CD4-positive, alpha-beta T cell treated with Interleukin-15 for 4 hours (primary cell): ENCODE measurements around the gene ADAMTS3.
"Not testable (repeated sequence)": the region's sequence is repeated elsewhere in the genome, so short reads cannot be mapped to it uniquely, and the experiment has no call there.

Experiments used
- DNase-seq: peaks from one replicate; pipeline ENCODE4 v3.0.0-alpha.2; 2020; ENCODE audit warnings: low spot score

ADAMTS3 gene

DNA sequence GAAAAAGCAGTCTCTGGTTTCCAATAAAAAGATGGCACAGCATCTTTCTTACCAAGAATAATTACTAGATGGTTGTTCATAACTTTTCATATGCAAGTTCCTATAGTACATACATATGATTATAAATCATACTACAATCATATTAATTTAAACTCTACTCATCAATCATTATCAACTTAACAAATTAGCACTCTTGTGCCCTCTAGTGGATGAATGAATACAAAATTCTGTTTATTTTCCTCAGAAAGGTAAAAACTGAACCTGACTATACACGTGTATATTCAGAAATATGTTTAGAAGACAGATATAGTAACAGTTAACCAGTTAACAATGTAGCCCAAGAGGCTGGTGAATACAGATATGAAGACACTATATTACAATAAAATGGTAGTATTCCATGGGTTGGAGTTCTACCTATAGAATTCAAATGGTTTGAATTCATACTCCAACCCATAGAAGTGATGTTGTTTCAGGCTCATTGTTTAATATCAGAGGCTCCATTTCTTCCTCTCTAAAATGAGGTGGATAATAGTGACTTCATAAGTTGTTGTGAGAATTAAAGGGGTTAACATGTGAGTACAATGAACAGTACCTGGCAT is 100.0 kb downstream of the ADAMTS3 start:
- DNase-seq: no peak

DNA sequence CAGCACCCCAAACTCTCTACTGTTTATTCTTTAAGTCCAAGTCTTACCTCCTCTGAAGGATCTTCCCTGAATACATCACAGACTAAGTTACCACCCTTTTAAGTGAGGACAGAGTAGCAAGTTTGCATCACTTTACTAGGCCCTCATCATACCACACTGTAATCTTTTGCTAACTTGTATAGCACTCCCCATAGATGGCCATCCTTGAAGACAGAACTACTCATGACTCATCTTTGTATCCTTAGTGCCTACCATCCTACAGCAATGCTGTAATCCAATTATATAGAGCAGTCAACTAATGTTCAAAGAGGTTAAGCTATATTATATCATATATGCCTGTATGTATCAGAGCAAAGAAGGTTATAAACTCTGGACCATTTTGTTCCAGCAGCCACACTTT is 101.4 kb downstream of the ADAMTS3 start:
- no peak for DNase-seq

DNA sequence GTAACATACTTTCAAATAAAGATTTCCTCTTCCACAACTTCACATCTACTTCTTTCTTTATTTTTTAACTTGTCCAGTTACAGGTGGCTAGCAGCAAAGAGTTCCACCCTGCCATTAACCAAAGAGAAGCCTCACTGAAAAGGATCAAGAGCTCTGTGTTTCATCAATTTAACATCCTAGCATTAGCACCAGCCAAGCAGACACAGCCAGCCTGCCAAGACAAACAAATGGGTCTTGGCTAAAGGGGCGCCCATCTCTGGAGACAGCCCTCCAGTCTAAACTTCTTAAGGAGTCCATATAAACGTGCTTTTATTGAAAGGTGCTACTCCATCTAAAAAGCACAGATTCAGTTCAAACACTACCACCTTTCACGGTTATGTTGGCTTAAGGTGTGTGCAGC is 105.3 kb downstream of the ADAMTS3 start:
- DNase-seq: no peak

DNA sequence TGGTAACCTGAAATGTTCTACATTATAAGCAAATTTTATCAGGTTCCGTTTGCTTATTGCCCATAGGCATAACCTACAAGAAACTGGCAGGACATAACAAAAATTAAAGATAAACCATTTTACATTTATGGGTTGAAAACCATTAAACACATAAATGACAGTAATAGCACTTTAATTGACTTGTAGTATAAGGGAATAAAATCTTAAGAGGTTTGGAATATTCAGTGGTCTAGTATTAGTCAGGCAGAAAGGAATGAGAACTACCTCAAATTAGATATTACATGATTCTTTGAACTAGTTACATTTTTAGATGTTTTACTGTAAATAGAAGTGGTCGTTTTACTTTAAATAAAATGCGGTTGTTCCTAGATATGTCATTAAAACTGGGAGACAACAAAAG is 111.9 kb downstream of the ADAMTS3 start:
- no peak for DNase-seq

DNA sequence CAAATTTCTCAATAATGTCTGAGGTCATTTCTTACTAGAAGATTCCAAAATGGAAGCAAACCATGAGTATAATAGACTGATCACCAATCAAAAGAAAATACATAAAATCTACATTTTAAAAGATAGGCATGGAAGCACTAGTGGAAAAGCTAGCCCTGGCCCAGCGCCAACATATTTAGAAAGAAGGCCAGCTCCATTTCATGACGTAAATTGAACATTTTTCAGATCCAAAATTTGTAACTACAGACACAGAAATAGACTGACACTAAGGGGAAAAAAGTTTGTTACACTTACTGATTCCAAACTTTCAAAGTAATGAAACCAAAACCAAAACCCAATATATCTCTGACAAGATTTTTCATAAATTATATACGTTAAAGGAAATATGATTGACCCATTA is 117.7 kb downstream of the ADAMTS3 start:
- DNase-seq: no peak

DNA sequence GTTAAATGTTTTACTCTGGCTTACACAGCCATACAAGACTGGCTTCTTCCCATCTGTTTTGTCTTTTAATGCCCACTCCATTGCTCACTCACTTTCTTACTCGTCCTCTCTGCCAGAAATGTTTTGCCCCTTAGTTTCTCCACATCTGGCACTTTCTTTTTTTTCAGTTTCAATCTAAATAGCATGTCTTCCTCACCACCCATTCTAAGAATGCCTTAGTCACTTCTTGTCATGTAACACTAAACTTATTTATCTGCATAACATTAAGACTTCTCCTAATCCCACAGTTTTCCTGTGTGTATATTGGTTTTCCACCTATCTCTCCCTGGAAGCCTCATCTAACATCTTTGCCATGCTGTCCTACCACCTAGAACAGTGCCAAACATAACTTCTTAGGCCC is 119.3 kb downstream of the ADAMTS3 start:
- no peak for DNase-seq

DNA sequence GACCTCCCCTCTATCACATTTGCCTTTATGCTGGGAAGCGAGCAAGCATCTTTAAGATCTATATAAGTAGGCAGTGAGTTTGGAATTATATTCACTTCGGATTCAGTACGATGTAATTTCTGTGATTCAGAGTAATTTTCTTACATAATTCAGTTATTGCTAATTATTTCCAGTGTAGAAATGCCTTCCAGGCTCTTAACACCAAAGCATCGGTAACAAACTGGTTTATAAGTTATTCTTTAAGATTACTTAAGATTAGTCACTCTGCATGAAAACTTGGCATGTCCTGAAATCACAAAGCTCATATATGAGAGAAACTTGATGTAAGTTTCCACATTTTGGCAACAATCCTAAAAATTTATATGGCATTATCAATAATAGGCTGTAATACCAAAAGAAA is 120.8 kb downstream of the ADAMTS3 start:
- no peak for DNase-seq

DNA sequence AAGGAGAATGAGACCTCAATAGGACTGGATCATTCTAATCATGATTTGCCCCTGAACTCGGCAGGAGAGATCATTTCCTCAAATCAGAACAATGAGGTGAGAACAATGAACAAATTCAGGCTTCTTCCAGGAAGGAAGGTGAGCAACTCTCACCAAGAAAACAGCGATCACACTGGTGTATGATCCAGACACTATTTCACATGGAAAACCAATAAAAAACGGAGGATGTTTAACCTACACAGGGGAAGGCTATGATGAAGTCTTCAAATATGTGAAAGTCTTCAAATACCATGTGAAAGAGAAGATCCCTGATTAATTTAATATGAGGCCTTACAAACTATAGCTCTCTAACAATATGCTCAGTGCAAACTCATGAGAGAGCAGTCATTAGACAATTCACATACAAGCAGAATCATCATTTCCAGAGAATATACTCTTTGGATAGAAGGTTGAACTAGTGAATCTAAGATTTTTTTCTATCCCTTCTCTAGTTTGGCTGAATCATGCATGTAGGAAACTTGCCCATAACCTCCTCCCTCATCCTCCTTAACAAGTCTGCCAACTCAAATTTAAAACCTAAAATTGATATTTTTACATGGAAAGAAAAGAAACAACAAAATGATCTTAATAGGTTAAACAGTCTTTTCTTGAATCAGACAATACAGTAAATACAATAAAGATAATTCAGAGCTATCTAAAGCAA is 122.5 kb downstream of the ADAMTS3 start:
- no peak for DNase-seq

DNA sequence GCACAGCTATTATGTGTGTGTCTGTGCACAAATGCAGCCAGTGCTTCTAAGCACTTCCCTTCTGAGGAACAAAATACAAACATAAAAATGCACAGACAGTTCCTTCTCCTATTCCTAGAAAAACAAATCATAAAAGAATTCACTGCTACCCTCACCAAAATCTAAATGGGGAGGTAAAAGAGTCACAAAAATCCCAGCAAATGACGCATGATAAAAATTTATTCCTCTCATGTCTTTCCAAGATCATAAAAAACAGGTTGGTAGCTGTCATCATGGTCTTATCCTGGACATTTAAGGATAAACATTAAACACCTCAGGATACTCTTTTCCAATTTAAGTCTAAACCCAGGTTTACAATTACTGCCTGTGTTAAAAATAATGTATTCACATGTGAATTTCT is 124.9 kb downstream of the ADAMTS3 start:
- no peak for DNase-seq

DNA sequence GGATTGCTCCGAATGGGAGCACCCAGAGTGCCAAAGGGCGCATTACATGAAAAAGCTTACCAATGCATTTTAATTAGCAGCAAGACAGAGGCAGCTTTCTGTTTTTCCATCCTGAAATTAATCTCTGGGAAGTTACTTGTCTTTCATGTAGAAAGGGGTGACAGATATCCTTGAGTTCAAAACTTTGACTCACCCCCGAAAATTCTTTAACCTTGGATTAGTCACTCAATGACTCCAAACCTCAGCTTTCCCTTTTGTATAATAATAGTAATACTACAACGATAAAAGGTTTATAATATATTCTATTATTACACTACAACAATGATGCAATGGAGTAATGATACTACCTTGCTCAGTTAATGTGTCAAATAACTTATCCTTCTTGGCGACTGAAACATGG is 126.3 kb downstream of the ADAMTS3 start:
- DNase-seq: no peak

DNA sequence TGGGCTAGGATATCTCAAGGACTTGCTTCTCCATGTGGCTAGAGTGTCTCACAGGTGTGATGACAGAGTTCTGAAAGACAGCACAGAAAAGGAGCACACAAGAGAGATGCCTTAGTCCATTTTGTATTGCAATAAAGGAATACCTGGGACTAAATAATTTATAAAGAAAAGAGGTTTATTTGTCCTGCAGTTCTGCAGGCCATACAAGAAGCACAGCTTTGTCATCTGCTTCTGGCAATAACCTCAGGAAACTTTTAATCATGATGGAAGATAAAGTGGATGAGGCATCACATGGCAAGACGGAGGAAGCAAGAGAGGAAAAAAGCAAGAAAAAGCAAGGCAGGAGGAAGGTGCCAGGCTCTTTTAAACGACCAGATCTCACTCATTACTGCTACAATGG is 126.9 kb downstream of the ADAMTS3 start:
- DNase-seq: no peak

DNA sequence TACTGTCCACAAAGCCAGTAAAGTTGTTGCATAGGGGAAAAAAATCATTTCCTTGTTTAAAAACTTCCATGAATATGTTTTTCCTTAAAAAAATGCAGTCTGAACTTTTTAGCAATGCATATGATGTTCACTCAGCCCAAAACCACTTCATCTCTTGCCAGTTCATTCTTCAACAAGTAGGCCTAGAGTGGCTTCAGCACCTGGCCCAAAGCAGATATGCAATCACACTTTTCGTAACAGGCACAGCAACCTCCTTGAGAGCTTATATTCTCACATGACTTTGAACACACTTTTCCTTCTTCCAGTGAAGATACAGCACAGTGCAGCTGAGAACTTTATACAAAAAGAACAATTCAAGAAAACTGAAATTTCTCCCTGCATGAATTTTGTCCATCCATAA is 128.6 kb downstream of the ADAMTS3 start:
- DNase-seq: no peak

DNA sequence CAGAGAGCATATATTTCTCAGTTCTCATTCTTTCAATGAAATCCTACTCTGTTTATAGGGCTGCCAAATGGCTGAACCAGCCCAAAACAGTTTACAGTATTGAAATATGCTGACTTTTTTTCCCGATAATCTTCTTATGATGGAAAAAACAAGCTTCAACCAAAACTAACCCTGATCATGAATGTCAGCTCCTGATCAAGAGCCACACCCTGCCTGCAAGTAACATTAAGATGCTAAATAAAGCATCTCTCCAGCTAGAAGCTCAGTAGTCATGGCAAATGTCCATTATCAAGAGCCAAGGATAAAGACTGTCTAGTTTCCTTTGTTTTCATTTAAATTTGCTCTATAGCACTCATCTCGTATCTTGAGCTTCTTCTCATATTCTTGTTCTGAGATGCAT is 136.0 kb downstream of the ADAMTS3 start:
- no peak for DNase-seq

DNA sequence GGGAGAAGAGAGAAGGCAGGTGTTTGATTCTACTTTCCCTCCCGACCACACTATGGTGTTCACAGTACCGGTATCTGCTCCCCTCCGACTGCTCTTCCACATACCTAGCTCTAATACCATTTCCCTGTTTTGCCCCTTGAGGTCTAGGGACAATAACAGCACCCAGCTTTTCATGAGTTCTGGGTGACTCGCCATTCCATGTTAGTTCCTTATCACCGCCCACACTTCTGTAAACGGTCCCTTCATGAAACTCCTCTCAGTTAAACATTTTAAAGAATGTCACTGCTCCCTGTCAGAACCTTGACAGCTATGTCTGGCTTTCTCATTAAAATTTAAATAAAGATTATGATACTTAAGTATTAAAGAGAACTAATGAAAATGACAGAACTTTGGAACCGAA is 136.7 kb downstream of the ADAMTS3 start:
- DNase-seq: no peak

DNA sequence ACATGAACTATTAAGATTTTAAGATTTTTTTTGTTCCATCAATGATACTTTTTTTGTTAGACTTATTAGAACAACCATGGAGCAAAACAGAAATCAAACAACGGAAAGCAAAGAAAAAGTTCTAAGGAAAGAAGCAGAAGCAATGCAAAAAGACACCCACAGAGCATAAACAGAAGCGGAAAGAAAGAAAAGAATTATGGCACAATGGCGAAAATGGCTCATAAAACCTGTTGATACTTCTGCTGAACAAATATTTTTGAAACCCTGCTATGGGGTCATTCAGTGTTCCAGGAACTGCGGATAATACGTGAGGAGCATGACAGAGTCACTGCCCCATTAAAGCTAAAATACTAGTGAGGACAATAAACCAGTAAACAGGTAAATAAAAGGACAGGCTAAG is 138.0 kb downstream of the ADAMTS3 start:
- no peak for DNase-seq

DNA sequence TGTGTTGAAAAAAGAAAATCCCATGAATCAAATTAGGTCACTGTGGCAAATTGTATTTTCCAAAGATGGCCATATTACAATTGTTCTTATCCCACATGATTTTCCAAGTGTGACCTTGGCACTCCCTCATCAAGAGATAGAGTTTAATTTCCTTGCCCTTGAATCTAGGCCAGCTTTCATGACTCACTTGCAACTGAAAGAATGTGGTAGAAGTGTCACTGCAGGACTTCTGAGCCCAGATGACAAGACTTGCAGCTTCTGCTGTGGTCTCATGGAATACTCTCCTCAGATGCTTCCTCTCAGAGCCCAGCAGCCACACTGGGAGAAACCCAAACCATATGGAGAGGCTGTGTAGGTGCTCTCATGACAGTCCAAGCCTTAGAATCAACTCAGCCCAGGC is 139.0 kb downstream of the ADAMTS3 start:
- DNase-seq: no peak

DNA sequence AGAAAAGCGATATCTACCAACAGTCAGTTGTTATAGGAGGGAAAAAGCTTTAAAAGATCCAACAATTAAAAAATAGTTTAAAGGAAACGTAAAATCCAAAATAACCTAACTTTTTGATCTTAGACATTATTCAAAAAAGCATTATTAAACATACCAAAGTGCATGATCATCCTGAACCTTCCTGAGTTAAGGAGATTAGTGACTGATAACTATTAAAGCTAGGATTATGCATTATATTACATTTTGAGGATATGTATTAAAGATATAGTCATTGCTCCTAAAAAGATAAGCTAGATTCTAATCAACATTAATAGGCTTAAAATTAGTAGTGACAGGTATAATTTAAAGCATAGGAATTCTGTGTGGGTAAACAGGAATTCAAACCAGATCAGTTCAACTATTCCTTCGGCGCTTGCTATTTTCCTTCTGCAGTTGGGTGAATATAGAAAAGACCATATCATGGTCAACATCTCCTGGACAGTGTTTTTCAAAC is 139.6 kb downstream of the ADAMTS3 start:
- no peak for DNase-seq

DNA sequence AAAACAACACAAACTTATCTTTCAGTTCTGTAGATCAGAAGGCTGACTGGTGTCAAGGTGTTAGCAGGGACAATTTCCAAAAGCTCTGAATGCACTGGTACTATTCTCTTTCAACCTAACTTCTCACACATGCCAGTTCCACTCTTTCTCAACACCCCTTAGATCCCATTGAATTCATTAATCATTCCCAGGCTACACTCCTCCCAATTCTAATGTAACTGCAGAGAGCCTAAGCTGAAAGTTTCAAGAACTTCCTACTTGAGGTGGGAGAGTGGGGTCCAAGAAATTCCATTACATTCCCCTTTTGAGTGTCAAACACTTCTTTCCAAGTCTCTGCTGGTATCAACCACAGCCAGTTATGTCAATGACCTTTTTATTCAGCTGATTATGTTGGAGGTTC is 142.0 kb downstream of the ADAMTS3 start:
- no peak for DNase-seq

DNA sequence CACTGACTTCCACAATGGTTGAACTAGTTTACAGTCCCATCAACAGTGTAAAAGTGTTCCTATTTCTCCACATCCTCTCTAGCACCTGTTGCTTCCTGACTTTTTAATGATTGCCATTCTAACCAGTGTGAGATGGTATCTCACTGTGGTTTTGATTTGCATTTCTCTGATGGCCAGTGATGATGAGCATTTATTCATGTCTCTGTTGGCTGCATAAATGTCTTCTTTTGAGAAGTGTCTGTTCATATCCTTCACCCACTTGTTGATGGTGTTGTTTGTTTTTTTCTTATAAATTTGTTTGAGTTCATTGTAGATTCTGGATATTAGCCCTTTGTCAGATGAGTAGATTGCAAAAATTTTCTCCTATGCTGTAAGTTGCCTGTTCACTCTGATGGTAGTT is 143.1 kb downstream of the ADAMTS3 start:
- not testable (repeated sequence) for DNase-seq

DNA sequence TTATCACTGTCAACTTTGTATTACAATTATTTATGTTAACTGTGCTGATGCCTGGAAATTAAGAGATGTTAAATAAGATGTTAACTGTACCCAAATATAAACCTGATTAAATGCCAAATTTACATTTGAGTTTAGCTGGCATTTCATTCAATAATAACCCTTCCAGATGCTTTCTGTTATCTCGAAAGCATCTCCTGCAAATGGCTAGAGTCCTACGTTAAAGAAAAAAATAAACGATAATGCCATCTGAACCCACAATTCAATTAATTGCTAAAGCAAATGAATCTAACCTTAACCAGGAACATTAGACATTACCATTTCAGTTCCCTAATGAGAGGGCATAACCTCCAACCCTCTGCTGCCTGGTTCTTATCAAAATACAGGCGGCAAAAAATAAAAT is 145.0 kb downstream of the ADAMTS3 start:
- DNase-seq: no peak

DNA sequence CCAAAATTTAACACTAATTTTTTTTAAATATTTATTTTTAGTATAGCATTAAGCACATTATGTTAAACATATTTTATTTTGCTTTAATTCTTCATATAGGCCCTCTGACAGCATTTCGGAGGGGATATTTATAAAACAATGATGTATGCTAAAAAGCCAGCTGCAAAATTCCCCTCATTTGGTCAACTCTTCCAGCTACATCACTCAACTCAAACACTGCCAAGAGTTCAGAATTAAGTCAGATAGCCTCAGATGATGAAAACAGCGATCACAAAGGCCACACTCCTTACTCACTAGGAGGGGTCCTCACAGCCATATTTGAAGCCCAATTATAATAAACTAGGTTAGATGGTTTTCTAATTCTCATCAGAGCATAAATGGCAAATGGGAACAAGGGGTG is 146.6 kb downstream of the ADAMTS3 start:
- DNase-seq: no peak

DNA sequence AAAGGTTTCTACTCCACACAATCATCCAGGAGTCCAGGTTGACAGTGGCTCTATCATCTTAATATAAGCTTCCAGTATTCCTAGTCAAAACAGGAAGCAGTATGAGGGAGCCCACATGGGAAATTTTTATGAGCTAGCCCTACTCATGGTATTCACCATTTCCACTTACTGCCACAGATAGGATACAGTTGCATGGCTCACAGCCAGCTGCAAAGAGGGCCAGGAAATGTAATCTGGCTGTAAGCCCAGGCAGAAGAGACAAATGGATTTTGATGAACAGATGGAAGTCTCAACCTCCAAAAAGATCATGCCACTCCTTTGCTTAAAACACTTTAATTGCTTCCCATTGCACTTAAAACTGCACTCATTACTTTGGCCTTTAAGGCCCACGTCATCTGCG is 150.6 kb downstream of the ADAMTS3 start:
- DNase-seq: no peak

DNA sequence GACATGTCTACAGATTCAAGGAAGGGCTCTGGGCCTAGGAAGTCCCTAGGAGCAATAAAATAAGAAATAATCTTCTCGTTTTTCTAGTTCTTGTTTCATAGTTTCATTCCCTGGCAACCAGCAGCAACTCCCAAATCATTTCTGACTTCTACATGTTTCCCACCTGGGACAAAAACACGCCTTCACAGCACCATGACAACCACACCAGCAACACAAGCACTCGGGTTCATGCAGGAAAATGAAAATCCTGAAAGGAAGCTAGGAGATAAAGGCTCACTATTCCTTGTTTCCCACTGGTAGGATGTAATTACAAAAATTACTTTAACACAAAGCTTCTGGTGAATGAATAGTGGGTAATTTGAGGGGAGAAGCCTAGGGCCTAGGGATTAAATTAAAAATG is 158.9 kb downstream of the ADAMTS3 start:
- DNase-seq: no peak

DNA sequence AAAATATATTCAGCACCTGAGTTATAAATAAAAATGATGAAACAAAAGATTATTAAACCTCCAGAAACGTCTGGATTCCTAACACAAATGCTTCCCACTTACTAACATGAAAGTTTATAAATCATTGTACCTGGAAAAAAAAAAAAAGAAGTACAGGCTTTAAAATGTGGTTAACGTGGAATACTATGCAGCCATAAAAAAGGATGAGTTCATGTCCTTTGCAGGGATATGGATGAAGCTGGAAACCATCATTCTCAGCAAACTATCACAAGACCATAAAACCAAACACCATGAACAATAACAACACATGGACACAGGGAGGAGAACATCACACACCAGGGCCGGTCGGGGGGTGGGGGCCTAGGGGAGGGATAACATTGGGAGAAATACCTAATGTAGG is 160.5 kb downstream of the ADAMTS3 start:
- DNase-seq: no peak
